ENCODE results near the gene CELA1. TPM values are rescaled to one million over a fixed set of nuclear protein-coding genes. Genes with fewer than 3 reads are reported as not detected.
A peak's percentile ranks its signal among the peaks of the same experiment; 100 is the strongest.

CELA1 gene
- polyA plus RNA-seq, 2 of the 4 experiments (the other 2 are of a cell fraction) = not detected

- CTCF ChIA-PET = interaction anchor here (0.7 to 2.0 kb wide), 6 partner anchors 14 to 429 kb away, joined by 3 to 5 read pairs (median 5); no protein-coding TSS in a partner anchor
- H3K4me1 ChIP-seq = peaks cover 17% of the 10 kb centered on the region
- POLR2A ChIA-PET = interaction anchor here (1.8 kb wide), 1 partner anchor 20 kb away, joined by 6 read pairs; no protein-coding TSS in a partner anchor
Observed at GRCh38 chr12:51391283-51392123, 45.0 kb upstream of the CELA1 start, which contains the start of gene GALNT6. GALNT6 (minus strand) TSS chr12:51391406; CDS start chr12:51379781, 11,625 bp downstream.

DNA sequence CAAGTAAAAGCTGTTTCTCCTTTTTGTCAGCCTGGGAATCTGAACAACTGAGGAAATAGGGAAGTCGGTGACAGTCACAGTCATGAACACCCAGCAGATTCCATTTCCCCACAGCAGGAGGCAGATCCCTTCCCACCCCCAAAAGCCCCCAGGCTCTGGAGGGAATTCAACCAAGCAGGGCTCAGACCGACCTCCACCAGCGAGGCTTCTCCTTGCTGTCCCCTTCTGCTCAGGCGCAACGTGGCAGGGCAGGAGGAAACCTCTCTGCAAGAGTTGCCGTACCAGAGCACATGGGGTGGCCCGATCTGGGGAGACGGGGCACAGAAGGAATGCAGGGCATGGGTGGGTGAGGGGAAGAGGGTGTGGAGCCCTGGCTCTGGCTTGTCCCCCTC, 44.4 kb upstream of the CELA1 start:
- ATAC-seq (peak; percentile 32 to 66; a peak in 5 of 6 replicates), FAIRE-seq (no peak), DNase-seq (ENCODE audit: low read depth in 1 of 2, low spot score in 1 of 2) (peak in 1 of 2 experiments; percentile 23)
- Histone ChIP-seq H3K27ac (peak overlapping the region; percentile 48 to 85; a peak in 5 of 6 replicates), H3K4me3 (peak overlapping the region; percentile 57), H3K4me2 (peak overlapping the region; percentile 84), H3K9me3 (no peaks in the 10 kb centered on the region), H3K4me1 (peaks cover 17% of the 10 kb centered on the region)
- ChIA-PET POLR2A (interaction anchor here (1.8 kb wide), 1 partner anchor 19 kb away, joined by 6 read pairs; no protein-coding TSS in a partner anchor), CTCF (interaction anchor here (1.0 to 2.0 kb wide), 7 partner anchors 9 to 430 kb away, joined by 3 to 7 read pairs (median 5); no protein-coding TSS in a partner anchor)
- 50% methylated on average over 7 of the region's 8 CpGs for WGBS (ENCODE audit: missing lambda C conversion rate)
- TF ChIP-seq SREBF2 (IDR thresholded peaks at IDR 0.05) (no peak), ZSCAN20 (CRISPR knock-in tag; IDR thresholded peaks at IDR 0.05) (no peak), RARB (CRISPR knock-in tag; IDR thresholded peaks at IDR 0.05) (no peak), RNF2 (IDR thresholded peaks at IDR 0.05; ENCODE audit: borderline replicate concordance, low read depth) (no peak), HOXB5 (CRISPR knock-in tag; IDR thresholded peaks at IDR 0.05) (no peak), JUN (IDR thresholded peaks at IDR 0.05) (no peak), CBX8 (IDR thresholded peaks at IDR 0.05) (no peak), RAD21 (conservative IDR thresholded peaks at IDR 0.05 in 1 of 2, IDR thresholded peaks at IDR 0.05 in 1 of 2) (no peak)
- TF ChIP-seq, protein P1, sequence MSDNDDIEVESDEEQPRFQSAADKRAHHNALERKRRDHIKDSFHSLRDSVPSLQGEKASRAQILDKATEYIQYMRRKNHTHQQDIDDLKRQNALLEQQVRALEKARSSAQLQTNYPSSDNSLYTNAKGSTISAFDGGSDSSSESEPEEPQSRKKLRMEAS (IDR thresholded peaks at IDR 0.05) = no peak; the same call in 1 of the 2 replicates

More at GRCh38 chr12:51391283-51392123, 45.0 kb upstream of the CELA1 start, which contains the start of gene GALNT6:
- Histone ChIP-seq H3K27ac (peak within 1 kb of the TSS; percentile 48 to 85), H3K9me3 (no peaks in the 10 kb centered on the region), H3K4me2 (peak within 1 kb of the TSS; percentile 84), H3K4me3 (peak within 1 kb of the TSS; percentile 57)
- peak in 1 of 2 experiments; percentile 51 for DNase-seq (ENCODE audit: low read depth in 1 of 2, low spot score in 1 of 2)
- TF ChIP-seq POLR2AphosphoS2 (conservative IDR thresholded peaks at IDR 0.05; ENCODE audit: low read length) = no peak
- TF ChIP-seq TFCP2L1 (CRISPR knock-in tag; IDR thresholded peaks at IDR 0.05) = no peak
- no peak for TF ChIP-seq EP300 (IDR thresholded peaks at IDR 0.05)
- TF ChIP-seq ZSCAN20 (CRISPR knock-in tag; IDR thresholded peaks at IDR 0.05) = no peak
- TF ChIP-seq RNF2 (IDR thresholded peaks at IDR 0.05; ENCODE audit: borderline replicate concordance, low read depth) = no peak
- TF ChIP-seq, protein P1 (IDR thresholded peaks at IDR 0.05) = no peak
- TF ChIP-seq HDAC2 (IDR thresholded peaks at IDR 0.05) = no peak
- no peak for TF ChIP-seq HOXB5 (CRISPR knock-in tag; IDR thresholded peaks at IDR 0.05)
- 9% methylated on average over 27 of the region's 73 CpGs for WGBS (ENCODE audit: missing lambda C conversion rate)
- no peak for FAIRE-seq
- peak; percentile 66 to 83; a peak in 5 of 6 replicates for ATAC-seq

DNA sequence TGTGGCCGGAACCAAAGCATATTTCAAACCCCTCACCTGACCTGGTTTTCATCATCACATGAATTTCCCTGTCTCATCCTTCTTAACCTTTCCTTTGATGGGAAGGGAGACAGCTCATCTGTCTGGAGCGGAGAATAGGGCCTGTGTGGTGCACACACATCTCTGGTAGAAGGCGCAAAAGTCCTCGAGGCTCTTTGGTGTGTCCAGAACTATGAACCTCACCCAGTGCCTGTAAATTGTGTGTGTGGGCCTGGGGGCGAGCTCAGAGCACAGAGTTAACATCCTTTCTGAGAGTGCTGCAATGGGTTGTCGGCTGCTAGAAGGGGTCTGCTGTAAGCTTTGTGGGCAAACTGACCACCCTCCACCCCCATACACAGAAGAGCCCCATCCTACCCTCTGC, 44.0 kb upstream of the CELA1 start:
- Histone ChIP-seq H3K4me2 (peak overlapping the region; percentile 84), H3K4me3 (no peak overlapping the region; the same call in 2 of the 3 replicates), H3K4me1 (peaks cover 17% of the 10 kb centered on the region), H3K9me3 (no peaks in the 10 kb centered on the region), H3K27ac (peak overlapping the region in 1 of 2 experiments; percentile 85; a peak in 3 of 6 replicates)
- WGBS (ENCODE audit: missing lambda C conversion rate) = 88% methylated on average over 6 of the region's 6 CpGs
- DNase-seq (ENCODE audit: low read depth in 1 of 2, low spot score in 1 of 2) (no peak), ATAC-seq (peak in 1 of 2 experiments; percentile 7; a peak in 3 of 6 replicates), FAIRE-seq (no peak)
- ChIA-PET POLR2A (interaction anchor here (1.8 kb wide), 1 partner anchor 19 kb away, joined by 6 read pairs; no protein-coding TSS in a partner anchor), CTCF (interaction anchor here (1.0 to 2.0 kb wide), 8 partner anchors 9 to 433 kb away, joined by 3 to 9 read pairs (median 5); no protein-coding TSS in a partner anchor)
- TF ChIP-seq SMC3 (IDR thresholded peaks at IDR 0.05) (no peak), USF2 (IDR thresholded peaks at IDR 0.05) (no peak)

Measured in A549 (cell line).